HFF-Myc (cell line): ENCODE data around the gene MLPH.
"Not testable (repeated sequence)": the region's sequence is repeated elsewhere in the genome, so short reads cannot be mapped to it uniquely, and the experiment has no call there.

Experiments used
- DNase-seq: peaks from one replicate; pipeline ENCODE4 v3.0.0-alpha.2; 2011; ENCODE audit warnings: low read depth; ENCODE audit errors: extremely low read depth
- H3K4me3 ChIP-seq: replicated peaks from 2 replicates; pipeline ENCODE4 v1.5.1; 2011; ENCODE audit warnings: low read depth, mild to moderate bottlenecking, control low read depth, low read length
- TF ChIP-seq, protein P1 (sequence below): IDR thresholded peaks from 2 replicates; pipeline ENCODE4 v1.5.1; 2012; ENCODE audit warnings: mild to moderate bottlenecking, low read depth, low read length, control low read depth; ENCODE audit errors: missing control alignments

MLPH gene

DNA sequence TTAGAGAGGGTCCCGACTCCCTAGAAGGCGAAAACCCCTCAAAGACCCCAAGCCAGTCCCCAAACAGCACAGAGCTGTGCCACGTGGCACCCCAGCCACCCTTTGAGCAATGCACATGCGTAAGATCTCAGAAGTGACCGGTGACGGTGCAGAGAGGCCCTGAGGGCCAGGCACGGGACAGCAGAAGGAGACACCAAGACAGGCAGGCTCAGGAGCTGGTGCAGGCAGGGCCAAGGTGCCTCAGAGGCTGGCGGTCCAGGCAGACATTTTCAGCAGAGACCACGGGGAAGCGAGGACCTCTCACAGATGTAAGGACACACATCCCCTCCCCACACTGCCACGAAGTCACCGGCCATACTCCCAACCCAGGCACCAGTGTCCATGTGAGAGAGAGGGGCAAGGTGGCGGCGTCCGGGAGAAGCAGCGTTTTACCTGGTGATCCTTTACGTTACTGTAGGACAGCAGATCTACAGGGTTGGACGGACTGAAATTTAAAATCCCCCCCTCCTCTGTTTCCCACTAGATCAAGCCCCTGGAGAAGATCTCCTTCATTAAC lies 105.5 kb downstream of the MLPH start:
- no peak overlapping the region for H3K4me3 ChIP-seq
- no peak for DNase-seq
- TF ChIP-seq, protein P1, sequence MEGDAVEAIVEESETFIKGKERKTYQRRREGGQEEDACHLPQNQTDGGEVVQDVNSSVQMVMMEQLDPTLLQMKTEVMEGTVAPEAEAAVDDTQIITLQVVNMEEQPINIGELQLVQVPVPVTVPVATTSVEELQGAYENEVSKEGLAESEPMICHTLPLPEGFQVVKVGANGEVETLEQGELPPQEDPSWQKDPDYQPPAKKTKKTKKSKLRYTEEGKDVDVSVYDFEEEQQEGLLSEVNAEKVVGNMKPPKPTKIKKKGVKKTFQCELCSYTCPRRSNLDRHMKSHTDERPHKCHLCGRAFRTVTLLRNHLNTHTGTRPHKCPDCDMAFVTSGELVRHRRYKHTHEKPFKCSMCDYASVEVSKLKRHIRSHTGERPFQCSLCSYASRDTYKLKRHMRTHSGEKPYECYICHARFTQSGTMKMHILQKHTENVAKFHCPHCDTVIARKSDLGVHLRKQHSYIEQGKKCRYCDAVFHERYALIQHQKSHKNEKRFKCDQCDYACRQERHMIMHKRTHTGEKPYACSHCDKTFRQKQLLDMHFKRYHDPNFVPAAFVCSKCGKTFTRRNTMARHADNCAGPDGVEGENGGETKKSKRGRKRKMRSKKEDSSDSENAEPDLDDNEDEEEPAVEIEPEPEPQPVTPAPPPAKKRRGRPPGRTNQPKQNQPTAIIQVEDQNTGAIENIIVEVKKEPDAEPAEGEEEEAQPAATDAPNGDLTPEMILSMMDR = no peak

DNA sequence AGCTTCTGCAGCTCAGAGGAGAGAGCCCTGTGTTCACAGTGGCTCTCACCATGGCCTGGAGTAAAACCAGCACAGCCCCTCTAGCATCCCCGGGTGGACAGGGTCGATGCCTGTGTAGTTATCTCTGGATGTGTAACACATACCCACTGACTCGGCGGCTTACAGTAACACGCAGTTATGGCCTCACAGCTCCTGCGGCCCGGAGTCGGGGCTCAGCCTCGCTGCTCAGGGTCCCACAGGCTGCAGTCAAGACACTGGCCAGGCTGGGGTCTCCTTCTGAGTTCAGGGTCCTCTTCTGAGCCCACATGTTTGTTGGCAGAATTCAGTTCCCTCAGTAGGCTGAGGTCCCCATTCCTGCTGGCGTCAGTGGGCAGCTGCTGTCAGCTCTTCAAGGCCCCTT lies 106.0 kb downstream of the MLPH start:
- DNase-seq = no peak
- H3K4me3 ChIP-seq = no peak overlapping the region
- TF ChIP-seq, protein P1 = no peak

DNA sequence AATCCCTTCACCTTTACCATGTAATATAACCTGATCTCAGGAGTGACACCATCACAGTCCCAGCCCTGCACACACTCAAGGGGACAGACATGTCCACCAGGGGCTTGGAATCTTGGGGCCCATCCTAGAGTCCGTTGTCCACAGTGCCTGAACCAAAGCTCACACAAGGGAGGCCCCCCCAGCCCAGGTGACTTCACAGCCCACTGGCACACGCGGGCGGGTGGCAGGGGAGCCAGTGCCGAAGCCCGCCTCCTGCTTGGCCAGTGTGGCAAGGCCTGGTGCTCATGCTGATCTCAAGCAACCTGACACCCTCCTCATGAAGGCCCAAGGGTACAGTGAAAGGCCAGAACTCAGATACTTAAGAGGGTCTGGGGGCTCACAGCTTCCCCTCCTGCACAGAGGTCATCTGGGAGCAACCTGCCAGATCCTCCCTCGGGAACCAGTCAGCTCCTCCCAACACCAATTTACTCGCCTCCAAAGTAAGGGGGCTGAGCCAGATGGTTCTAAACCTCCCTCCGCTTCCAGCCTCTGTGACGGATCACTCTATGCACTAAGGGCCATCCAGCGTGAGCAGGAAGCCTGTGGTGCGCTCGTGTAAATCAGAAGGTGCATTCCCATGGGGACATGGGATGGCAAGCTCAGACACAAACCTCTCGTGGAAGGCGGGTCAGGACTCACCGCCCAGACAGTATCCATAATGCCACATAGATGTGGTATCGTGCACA lies 106.7 kb downstream of the MLPH start:
- no peak overlapping the region for H3K4me3 ChIP-seq
- DNase-seq = no peak
- TF ChIP-seq, protein P1 = no peak

DNA sequence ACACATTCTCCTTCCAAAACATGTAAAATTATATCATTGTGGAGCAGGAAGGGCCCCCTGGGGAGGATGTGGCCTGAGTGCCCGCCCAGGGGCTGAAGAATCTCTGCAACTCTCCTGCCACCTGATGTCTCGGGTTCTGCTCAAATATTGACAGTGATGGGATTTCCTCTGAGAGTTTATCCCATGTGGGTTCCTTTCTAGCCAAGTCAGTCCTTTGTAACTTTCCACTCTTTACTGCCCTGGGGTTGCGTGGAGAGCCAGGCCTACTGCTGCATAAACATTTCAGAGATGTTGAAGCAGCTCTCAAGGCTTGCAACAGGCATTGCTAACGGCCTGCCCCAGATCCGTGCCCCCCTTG lies 107.4 kb downstream of the MLPH start:
- no peak for DNase-seq
- TF ChIP-seq, protein P1 = no peak
- no peak overlapping the region for H3K4me3 ChIP-seq

DNA sequence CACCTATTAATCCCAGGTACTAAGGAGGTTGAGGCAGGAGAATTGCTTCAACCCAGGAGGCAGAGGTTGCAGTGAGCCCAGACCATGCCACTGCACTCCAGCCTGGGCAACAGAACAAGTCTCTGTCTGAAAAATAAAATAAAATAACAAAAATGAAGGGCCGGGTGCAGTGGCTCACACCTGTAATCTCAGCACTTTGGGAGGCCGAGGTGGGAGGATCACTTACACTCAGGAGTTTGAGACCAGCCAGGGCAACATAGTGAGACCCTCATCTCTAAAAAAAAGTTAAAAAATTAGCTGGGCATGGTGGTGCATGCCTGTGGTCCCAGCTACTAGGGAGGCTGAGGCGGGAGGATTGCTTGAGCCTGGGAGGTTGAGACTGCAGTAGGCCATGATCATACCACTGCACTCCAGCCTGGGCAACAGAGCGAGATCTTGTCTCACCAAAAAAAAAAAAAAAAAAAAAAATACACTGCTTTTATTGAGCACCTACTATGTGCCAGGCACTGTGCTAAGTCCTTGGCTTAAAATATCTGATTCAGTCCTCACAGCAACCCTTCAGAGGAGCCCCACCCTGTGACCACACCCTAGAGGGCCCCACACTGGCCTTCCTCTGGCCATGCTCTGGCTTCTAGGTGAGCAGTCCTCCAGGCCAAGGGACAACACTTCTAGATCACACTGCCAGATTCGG lies 108.9 kb downstream of the MLPH start:
- not testable (repeated sequence) for DNase-seq, H3K4me3 ChIP-seq

DNA sequence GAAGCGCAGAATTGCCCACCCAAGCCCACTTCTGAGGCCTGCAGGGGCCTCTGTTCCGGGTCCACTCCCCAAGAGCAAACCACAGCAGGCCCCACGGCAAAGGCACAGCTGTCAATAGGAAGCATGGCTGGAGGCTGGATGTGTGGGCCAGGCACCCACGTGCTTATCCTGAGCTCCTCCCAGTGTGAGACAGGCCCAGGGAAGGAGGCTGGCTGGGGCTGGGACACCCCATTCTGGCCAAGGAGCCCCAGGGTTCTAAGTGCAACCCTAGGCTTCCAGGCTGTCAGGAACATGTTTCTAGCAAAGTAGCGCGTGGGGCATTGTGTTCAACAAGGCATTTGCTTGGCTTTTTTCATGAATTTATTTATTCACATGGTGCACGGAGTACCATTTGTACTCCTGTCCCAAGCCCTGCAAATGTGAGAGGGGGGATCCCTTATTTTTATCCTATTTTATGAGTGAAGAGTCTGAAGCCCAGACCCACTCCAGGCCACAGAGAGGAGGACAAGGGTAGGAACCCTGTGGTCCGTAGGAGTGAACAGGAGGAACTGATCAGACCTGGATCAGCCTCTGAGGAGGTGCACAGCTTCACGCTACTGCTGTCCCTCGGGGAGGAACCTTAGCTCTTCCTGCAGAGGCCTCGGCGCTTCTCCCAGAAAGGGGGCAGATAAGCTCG lies 109.6 kb downstream of the MLPH start:
- no peak overlapping the region for H3K4me3 ChIP-seq
- no peak for DNase-seq
- TF ChIP-seq, protein P1 = no peak
